ENCODE results near the gene RAI14. TPM values are rescaled to one million over a fixed set of nuclear protein-coding genes. Genes with fewer than 3 reads are reported as not detected.

RAI14 gene
- total and polyA plus RNA-seq, 3 donors from 2014 or later, result 34.3 to 54.6 (median 49.6) TPM

DNA sequence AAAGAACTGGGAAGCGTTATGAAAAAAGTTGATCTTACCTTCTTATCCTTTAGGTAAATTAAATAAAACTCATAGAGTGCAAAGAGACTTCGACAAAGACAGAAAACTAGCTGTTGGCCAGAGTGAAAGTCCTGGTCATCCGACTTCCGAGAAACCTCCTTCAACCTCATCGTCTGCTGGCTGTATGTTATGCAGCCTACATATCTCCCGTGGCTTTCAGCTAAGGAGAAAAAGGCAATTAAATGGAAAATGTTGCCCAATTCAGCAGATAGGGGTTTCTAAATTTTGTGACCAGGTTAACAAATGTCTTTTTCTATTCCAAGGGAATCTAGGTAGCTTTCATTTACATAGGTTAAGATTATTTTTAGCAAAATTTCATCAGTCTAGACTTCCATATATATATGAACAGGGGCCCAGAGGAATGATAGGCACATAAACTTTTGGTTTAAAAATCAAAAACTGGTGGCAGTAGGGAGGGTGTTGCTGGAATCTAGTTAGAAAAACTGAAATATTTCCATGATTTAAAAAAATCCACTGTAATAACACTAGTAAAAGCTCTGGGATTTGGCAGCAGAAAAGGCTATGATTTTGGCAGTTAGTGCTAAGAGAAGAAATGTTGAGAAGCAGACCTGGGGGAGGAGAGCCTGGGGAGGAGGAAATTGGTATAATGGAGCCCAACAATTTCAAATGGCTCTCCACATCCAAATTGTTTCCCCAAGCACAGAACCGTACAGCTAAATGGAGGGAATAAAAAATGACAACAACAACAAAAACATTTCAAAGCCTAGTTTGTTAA is 32.1 kb downstream of the RAI14 start:
- H3K27me3 ChIP-seq, result no peaks in the 10 kb centered on the region
- intact Hi-C loops (cut with DNase I; ENCODE audit: low total_unique reads), result no loop called here
- peaks cover 9% of the 10 kb centered on the region for H3K4me1 ChIP-seq
- H3K36me3 ChIP-seq (ENCODE audit: low read depth, missing control alignments), result no peaks in the 10 kb centered on the region
- TF ChIP-seq, protein P1, sequence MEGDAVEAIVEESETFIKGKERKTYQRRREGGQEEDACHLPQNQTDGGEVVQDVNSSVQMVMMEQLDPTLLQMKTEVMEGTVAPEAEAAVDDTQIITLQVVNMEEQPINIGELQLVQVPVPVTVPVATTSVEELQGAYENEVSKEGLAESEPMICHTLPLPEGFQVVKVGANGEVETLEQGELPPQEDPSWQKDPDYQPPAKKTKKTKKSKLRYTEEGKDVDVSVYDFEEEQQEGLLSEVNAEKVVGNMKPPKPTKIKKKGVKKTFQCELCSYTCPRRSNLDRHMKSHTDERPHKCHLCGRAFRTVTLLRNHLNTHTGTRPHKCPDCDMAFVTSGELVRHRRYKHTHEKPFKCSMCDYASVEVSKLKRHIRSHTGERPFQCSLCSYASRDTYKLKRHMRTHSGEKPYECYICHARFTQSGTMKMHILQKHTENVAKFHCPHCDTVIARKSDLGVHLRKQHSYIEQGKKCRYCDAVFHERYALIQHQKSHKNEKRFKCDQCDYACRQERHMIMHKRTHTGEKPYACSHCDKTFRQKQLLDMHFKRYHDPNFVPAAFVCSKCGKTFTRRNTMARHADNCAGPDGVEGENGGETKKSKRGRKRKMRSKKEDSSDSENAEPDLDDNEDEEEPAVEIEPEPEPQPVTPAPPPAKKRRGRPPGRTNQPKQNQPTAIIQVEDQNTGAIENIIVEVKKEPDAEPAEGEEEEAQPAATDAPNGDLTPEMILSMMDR (IDR thresholded peaks at IDR 0.05), result no peak
- TF ChIP-seq POLR2A (IDR thresholded peaks at IDR 0.05), result no peak
- H3K4me3 ChIP-seq, result no peak overlapping the region
- H3K9me3 ChIP-seq, result no peaks in the 10 kb centered on the region
- H3K27ac ChIP-seq, result no peak overlapping the region
- DNase-seq, result no peak
- 76 to 80% methylated on average over 7 of the region's 7 CpGs for WGBS, 2 donors

DNA sequence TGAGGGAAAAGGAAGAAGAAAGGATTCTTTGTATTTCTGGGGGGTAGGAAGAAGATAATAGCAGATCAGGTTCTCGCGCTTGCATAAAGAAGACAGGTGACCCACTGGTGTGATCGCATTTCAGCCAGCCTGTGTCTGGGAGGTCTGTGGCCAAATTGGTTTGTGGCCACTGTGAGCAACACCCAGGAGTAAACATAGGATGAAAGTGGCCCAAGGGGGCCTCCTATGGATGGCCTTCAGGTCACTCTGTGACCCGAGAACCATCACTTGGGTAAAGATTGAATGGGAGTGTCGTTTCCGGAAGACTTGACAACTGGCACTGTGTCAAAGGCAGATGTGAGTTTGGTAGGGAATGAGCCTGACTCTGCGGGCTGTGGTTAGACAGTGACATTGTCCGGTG is 34.2 kb downstream of the RAI14 start:
- intact Hi-C loops (cut with DNase I; ENCODE audit: low total_unique reads), result no loop called here
- Histone ChIP-seq H3K27ac (no peak overlapping the region), H3K27me3 (no peaks in the 10 kb centered on the region), H3K36me3 (ENCODE audit: low read depth, missing control alignments) (no peaks in the 10 kb centered on the region), H3K4me3 (no peak overlapping the region), H3K9me3 (no peaks in the 10 kb centered on the region), H3K4me1 (peaks cover 9% of the 10 kb centered on the region)
- whole genome bisulfite sequencing, 2 donors, result 76 to 83% methylated on average over 8 of the region's 8 CpGs
- TF ChIP-seq, protein P1 (IDR thresholded peaks at IDR 0.05), result no peak
- no peak for TF ChIP-seq POLR2A (IDR thresholded peaks at IDR 0.05)
- DNase-seq, result no peak

DNA sequence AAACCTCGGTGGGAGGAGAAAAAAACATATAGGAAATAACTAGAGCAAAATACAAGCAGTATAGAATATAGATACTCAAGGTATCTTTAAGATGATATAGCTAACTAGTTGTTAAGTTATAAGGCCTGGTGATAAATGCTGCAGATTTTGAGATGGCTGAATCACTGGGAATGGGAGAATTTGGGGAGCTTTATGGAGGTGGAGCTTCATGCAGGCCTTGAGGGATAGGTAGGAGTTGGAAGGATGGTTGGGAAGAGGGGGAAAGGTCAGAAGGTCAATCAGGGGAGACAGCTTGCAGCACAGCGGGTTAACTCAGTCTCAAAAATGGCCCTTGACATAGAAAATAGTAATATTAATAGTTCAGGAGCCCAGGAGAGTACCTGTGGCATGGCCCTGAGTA is 34.8 kb downstream of the RAI14 start:
- no peak for TF ChIP-seq POLR2A (IDR thresholded peaks at IDR 0.05)
- TF ChIP-seq, protein P1 (IDR thresholded peaks at IDR 0.05), result no peak
- WGBS, 2 donors, result 85 to 90% methylated on average over 2 of the region's 2 CpGs
- Histone ChIP-seq H3K36me3 (ENCODE audit: low read depth, missing control alignments) (no peaks in the 10 kb centered on the region), H3K27ac (no peak overlapping the region), H3K4me1 (peaks cover 9% of the 10 kb centered on the region), H3K27me3 (no peaks in the 10 kb centered on the region), H3K9me3 (no peaks in the 10 kb centered on the region), H3K4me3 (no peak overlapping the region)
- intact Hi-C loops (cut with DNase I; ENCODE audit: low total_unique reads), result no loop called here
- no peak for DNase-seq

DNA sequence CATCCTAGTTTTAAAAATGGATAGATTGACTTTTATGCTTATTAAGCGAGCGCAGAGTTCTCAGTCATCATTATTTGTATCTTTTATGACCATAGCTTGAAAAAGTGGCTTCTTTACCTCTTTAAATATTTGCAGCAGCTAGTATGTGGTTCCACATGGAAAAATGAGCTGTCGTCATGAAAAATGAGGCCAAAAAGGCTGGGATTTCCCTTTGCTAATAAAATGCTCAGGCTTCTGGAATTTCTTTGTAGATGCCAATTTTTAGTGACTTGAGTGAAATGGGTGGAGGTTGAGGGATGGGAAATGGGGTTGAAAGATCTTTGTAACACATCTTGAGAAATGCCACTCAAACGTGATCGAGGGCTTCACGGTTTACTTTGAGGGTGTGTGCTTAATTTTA is 35.2 kb downstream of the RAI14 start:
- no peaks in the 10 kb centered on the region for H3K27me3 ChIP-seq
- intact Hi-C loops (cut with DNase I; ENCODE audit: low total_unique reads), result no loop called here
- H3K27ac ChIP-seq, result no peak overlapping the region
- no peaks in the 10 kb centered on the region for H3K9me3 ChIP-seq
- DNase-seq, result no peak
- WGBS, 2 donors, result 72 to 76% methylated on average over 6 of the region's 6 CpGs
- no peak for TF ChIP-seq POLR2A (IDR thresholded peaks at IDR 0.05)
- TF ChIP-seq, protein P1 (IDR thresholded peaks at IDR 0.05), result no peak
- peaks cover 9% of the 10 kb centered on the region for H3K4me1 ChIP-seq
- no peaks in the 10 kb centered on the region for H3K36me3 ChIP-seq (ENCODE audit: low read depth, missing control alignments)
- H3K4me3 ChIP-seq, result no peak overlapping the region

DNA sequence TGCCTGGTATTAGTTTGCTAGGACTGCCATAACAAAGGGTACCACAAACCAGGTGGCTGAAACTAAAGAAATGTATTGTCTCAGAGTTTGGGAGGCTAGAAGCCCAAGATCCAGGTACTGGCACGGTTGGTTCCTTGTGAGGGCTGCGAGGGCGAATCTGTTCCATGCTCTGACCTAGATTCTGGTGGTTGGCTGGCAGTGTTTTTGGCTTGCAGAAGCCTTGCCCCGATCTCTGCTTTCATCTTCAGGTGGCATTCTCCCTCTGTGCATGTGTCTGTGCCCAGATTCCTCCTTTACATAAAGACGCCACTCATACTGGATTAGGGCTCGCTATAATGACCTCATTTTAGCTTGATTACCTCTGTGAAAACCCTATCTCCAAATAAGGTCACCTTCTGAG is 36.7 kb downstream of the RAI14 start:
- intact Hi-C loops (cut with DNase I; ENCODE audit: low total_unique reads), result no loop called here
- Histone ChIP-seq H3K9me3 (no peaks in the 10 kb centered on the region), H3K27me3 (no peaks in the 10 kb centered on the region), H3K36me3 (ENCODE audit: low read depth, missing control alignments) (no peaks in the 10 kb centered on the region), H3K4me3 (no peak overlapping the region), H3K27ac (no peak overlapping the region), H3K4me1 (no peaks in the 10 kb centered on the region)
- WGBS, 2 donors, result 95 to 97% methylated on average over 5 to 6 of the region's 6 CpGs
- TF ChIP-seq, protein P1 (IDR thresholded peaks at IDR 0.05), result no peak
- no peak for TF ChIP-seq POLR2A (IDR thresholded peaks at IDR 0.05)
- DNase-seq, result no peak

Measured in testis (tissue), 3 donors.